ENCODE results near the gene CLPTM1. TPM values are rescaled to one million over a fixed set of nuclear protein-coding genes. Genes with fewer than 3 reads are reported as not detected.
"Not testable (repeated sequence)": the region's sequence is repeated elsewhere in the genome, so short reads cannot be mapped to it uniquely, and the experiment has no call there.

Gene CLPTM1
- total RNA-seq, 2 donors from 2014 or later = 82.7 to 94.4 TPM

- Histone ChIP-seq H3K9ac (ENCODE audit: extremely low read depth, low read length, poor library complexity, severe bottlenecking) (no peak overlapping the region), H3K36me3 (ENCODE audit: control insufficient read depth, insufficient read depth, low read length) (peaks cover 9% of the 10 kb centered on the region), H3K27ac (ENCODE audit: low read depth, low read length) (no peak overlapping the region), H3K9me3 (ENCODE audit: control insufficient read depth, low read length) (no peaks in the 10 kb centered on the region), H3K4me1 (ENCODE audit: control insufficient read depth, insufficient read depth, low read length) (no peaks in the 10 kb centered on the region), H3K27me3 (ENCODE audit: control insufficient read depth, insufficient read depth, low read length, poor library complexity, severe bottlenecking) (no peaks in the 10 kb centered on the region), H3K4me3 (ENCODE audit: low read length) (no peak overlapping the region)
- no peak overlapping the region for H3K4me3 Mint-ChIP-seq
- peaks cover 7% of the 10 kb centered on the region for H3K9me3 Mint-ChIP-seq
- WGBS, 2 experiments (ENCODE audit: insufficient coverage in 1 of 2, insufficient read length in 1 of 2) = 93 to 95% methylated on average over 6 to 8 of the region's 8 CpGs
- DNase-seq = no peak
- peaks cover 14% of the 10 kb centered on the region for H3K36me3 Mint-ChIP-seq (ENCODE audit: low read depth)
- H3K4me1 Mint-ChIP-seq = peaks cover 19% of the 10 kb centered on the region
- TF ChIP-seq CTCF (conservative IDR thresholded peaks at IDR 0.05) = no peak
- peaks cover 6% of the 10 kb centered on the region for H3K27me3 Mint-ChIP-seq (ENCODE audit: insufficient read depth)
- no peak overlapping the region for H3K27ac Mint-ChIP-seq
Observed at GRCh38 chr19:44924243-44924725, 30.9 kb upstream of the CLPTM1 start.

GRCh38 chr19:44925114-44925891, 29.9 kb upstream of the CLPTM1 start:
- no peak for TF ChIP-seq CTCF (conservative IDR thresholded peaks at IDR 0.05)
- H3K4me3 Mint-ChIP-seq = no peak overlapping the region
- Histone ChIP-seq H3K36me3 (ENCODE audit: control insufficient read depth, insufficient read depth, low read length) (no peaks in the 10 kb centered on the region), H3K4me3 (ENCODE audit: low read length) (no peak overlapping the region), H3K4me1 (ENCODE audit: control insufficient read depth, insufficient read depth, low read length) (no peaks in the 10 kb centered on the region), H3K9me3 (ENCODE audit: control insufficient read depth, low read length) (no peaks in the 10 kb centered on the region), H3K9ac (ENCODE audit: extremely low read depth, low read length, poor library complexity, severe bottlenecking) (no peak overlapping the region), H3K27ac (ENCODE audit: low read depth, low read length) (no peak overlapping the region), H3K27me3 (ENCODE audit: control insufficient read depth, insufficient read depth, low read length, poor library complexity, severe bottlenecking) (no peaks in the 10 kb centered on the region)
- peaks cover 10% of the 10 kb centered on the region for H3K36me3 Mint-ChIP-seq (ENCODE audit: low read depth)
- H3K27ac Mint-ChIP-seq = no peak overlapping the region
- peaks cover 19% of the 10 kb centered on the region for H3K4me1 Mint-ChIP-seq
- H3K27me3 Mint-ChIP-seq (ENCODE audit: insufficient read depth) = peaks cover 8% of the 10 kb centered on the region
- H3K9me3 Mint-ChIP-seq = peaks cover 7% of the 10 kb centered on the region
- DNase-seq = no peak
- WGBS, 2 experiments (ENCODE audit: insufficient coverage in 1 of 2, insufficient read length in 1 of 2) = 90 to 100% methylated on average over 2 to 8 of the region's 8 CpGs

- Mint-ChIP-seq H3K27ac (peak overlapping the region; percentile 91), H3K4me3 (peak overlapping the region; percentile 54), H3K36me3 (ENCODE audit: low read depth) (peaks cover 10% of the 10 kb centered on the region), H3K4me1 (peaks cover 19% of the 10 kb centered on the region)
- H3K27ac ChIP-seq (ENCODE audit: low read depth, low read length); H3K9me3 ChIP-seq (ENCODE audit: control insufficient read depth, low read length); H3K4me1 ChIP-seq (ENCODE audit: control insufficient read depth, insufficient read depth, low read length); H3K27me3 ChIP-seq (ENCODE audit: control insufficient read depth, insufficient read depth, low read length, poor library complexity, severe bottlenecking); H3K9ac ChIP-seq (ENCODE audit: extremely low read depth, low read length, poor library complexity, severe bottlenecking); H3K9me3 Mint-ChIP-seq; H3K36me3 ChIP-seq (ENCODE audit: control insufficient read depth, insufficient read depth, low read length); H3K27me3 Mint-ChIP-seq (ENCODE audit: insufficient read depth); H3K4me3 ChIP-seq (ENCODE audit: low read length): not testable (repeated sequence)
- DNase-seq = peak; percentile 66
- 70 to 87% methylated on average over 4 to 14 of the region's 19 CpGs for WGBS, 2 experiments (ENCODE audit: insufficient coverage in 1 of 2, insufficient read length in 1 of 2)
Observed at GRCh38 chr19:44926245-44927077, 28.7 kb upstream of the CLPTM1 start.

Measured in endodermal cell (in vitro differentiated cells).